ENCODE data around the gene NETO1.

Gene NETO1

DNA sequence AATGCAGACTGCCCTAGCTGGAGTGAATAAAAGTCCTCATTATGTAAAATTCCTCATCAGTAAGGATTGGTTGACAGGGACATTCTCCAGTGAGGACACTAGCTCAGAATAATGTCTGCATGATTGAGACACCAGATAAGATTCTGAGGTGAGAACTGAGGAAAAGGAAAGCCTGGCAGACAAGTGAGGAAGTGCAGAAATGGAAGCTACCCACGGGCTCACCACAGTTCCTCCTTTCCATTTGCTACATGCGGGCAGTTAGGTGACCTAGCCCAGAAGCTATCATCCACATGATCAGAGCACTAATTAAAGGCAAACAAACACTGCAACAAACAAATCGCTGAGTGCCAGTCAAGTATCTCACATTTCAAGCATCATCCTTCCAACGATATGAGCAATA, 27.7 kb downstream of the NETO1 start:
- no peak for DNase-seq

DNA sequence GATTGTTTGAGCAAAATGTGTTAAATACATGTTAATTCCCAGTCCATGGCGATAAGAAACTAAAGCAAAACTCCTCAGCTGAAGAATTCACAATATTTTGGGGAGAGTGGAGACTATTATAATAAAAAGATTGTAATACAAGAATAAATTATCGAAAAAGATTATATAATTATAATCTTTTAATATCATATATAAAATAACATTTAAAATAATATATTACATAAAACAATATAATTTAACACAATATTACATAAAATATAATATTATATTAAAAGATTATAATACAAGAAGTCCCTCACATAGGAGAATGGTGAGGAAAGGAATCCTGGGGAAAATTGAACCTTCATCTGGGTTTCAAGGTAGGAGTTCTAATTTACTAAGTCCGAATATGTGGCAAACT, 33.1 kb downstream of the NETO1 start:
- DNase-seq, result no peak

DNA sequence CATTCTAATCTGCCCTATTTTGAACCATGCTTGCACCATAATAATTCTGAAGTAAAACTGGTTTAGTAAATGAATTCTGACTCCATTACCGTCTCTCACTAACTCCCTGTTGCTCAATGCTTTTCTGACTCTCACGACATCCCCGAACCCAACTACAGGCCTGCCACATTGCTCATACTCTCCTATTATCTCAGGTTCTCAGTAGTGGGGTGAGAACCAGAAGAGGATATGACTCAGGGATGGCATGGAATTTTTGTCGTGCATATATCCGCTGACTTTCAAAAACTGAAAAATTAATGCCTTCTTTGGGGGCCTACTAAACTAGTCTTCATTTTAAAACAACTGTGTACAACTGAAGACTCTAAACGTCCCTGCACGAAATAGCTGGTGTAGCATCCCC, 34.3 kb downstream of the NETO1 start:
- no peak for DNase-seq

DNA sequence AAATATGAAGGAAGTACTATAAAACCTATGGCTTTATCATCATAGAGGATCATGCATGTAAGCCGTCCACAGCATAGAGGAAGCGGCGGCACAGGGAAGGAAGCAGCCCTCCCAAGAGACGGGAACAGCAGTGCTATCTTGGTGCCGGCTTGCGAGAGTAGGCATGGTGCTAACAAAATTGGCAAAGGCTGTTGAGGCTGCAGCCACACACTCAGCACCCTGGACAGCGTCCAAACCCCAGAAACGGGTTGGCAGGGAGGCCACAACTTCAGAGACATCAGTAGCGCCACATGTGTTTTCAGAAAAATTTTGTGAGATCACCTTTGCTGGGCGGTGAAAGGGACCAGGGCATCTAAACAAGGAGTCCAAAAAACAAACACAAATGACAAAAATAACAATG, 37.7 kb downstream of the NETO1 start:
- peak; percentile 3 for DNase-seq

DNA sequence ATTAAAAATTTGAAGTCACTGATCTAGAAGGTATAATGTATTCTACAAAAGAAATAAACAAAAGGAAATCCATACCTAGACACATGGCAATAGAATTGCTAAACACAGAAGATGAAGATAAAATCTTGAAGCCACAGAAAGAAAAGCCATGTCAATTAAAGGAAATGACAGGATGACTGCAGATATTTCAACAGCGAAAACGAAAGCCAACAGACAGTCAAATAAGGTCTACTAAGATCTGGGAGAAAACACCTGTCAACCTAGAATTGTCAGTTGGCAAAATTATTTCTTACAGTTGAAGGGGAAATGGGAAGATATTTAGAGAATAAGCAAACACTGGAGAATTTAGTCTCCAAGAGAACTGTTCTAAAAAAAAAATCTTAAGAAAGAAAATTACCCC, 39.2 kb downstream of the NETO1 start:
- no peak for DNase-seq

DNA sequence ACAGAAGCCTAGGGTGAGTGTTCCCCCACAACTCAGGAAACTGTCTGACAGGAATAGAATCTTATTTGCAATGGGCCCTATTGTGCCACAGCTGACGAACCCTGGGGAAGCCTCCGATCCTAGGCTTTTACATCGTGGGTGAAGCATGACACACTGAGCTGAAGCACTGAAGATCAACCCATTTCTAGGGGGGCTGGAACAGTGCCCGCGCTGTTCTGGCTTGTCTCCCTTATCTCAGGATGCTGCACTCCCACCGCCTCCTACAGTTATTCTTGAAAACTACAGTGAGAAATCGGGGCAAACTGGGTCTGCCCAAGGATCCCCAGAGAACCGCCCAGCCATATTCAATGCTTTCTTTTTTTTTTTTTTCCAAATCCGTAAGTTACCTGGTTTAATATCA, 41.1 kb downstream of the NETO1 start:
- DNase-seq, result no peak

DNA sequence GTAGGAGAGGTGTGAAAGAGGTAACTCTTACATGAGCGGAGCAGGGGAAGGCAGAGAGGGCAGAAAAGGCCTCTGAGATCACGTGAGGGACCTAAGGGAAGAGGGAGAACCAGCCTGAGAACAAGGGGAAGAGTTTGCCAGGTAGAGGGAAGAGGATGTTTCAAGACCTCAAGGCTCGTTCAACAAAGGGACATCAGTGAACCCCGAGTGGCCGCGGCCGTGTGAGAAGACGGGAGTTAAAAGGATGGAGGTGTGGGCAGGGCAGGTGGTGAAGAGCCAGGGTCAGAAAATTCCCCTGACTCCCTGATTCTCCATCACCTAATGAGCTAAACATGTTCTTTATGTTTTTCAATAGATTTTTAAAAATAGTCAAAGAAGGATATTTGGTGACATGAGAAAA, 44.4 kb downstream of the NETO1 start:
- DNase-seq, result no peak

DNA sequence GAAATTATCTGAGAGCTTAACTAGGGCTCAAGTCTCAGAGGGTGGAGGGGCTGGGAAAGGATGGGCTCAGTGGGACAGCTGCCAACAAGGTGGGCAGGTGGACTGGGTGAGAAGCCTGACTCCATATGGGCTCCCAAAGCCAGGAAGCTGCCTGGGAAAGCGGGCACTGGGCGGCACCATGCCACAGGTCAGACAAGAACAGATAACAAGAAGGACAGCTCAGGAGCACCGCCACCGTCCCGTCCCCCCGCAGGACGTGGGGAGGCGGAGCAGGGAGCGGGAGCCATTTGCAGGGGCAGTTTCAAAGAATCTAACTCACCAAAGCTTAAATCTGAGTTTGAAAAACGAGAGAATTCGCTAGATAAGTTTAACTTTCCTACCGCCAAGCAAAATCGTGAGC, 45.6 kb downstream of the NETO1 start:
- no peak for DNase-seq

DNA sequence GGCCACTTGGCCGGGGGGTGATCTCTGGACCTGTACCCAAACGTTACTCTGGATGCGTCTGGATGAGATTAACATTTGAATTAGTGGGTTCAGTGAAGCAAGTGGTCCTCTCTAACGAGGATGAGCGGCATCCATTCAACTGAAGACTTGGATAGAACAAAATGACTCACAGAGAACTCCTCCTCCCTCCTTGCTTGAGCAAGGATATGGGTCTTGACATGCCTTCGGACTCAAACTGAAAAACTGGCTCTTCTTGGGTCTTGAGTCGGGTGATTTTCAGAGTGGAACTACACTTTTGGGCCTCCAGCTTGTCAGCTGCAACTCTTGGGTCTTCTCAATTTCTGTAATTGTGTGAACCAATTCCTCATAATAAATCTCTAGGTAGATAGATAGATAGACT, 47.2 kb downstream of the NETO1 start:
- DNase-seq, result no peak

DNA sequence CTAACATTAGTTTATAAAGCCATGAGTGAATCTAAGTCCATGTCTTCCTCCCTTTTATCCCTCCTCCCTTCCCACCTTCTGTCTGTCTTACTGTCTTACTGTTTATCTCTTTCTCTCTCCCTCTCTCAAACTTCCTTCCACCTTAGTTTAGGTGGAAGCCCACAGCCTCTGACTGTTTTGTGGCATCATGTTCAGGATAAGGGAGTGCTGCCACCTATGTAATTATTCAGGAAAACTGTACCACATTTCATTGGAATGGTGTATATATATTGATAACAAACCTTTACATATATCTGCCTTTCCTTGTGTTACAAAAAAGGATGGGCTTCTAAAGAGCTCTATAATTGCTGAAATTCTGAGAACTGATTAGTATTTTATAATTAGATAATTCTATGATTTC, 48.7 kb downstream of the NETO1 start:
- DNase-seq, result no peak

DNA sequence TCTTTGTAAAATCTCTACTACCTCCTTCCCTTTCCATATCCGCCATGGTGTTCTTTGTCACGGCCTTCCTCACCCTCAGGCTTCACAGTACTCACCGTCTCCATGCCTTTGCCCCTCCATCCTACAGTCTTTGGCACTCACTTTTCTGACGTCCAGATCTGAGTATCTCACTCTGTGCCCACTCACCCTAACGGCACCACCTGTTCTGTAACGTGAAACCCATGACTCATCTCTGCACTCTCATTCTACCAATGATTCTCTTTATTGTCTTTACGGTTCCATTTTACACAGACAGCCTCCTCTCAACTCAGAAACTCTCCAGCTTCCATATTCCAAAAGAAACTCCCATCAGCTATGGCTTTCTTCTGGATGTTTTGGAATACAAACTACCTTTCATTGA, 56.7 kb downstream of the NETO1 start:
- DNase-seq, result no peak

DNA sequence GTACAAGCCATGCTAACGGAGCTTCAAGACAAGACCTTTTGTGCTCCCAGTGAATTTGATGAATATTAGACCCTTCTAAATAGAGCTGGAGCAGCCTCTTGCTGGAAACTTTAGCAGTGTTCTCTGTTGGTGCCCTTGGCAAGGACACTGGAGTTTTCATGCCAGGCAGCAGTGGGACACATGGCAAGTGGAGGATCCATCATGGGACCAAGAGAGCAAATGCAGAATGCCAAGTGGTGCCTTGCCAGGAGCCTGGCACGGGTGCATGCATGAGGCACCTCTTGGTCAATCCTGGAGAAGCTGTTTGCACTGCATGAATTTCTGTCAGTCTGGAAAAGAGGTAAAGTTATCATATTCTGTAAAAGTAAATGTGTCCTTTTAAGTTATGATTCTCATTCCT, 59.1 kb downstream of the NETO1 start:
- no peak for DNase-seq

DNA sequence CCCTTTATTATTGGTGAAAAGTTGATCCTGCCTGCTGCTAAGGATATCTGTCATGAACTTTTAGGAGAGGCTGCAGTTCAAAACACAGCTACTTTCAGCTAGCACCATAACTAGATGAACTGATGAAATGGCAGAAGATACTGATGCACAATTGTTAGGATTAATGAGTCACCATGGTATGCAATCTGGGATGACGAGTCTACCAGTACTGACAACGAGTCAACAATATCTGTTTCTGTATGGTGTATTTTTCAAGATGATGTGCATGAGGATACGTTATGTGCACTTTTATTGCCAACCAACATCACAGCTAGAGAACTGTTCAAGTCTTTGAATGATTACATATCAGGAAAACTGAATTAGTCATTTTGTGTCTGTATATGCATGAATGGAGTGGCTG, 68.7 kb downstream of the NETO1 start:
- no peak for DNase-seq

DNA sequence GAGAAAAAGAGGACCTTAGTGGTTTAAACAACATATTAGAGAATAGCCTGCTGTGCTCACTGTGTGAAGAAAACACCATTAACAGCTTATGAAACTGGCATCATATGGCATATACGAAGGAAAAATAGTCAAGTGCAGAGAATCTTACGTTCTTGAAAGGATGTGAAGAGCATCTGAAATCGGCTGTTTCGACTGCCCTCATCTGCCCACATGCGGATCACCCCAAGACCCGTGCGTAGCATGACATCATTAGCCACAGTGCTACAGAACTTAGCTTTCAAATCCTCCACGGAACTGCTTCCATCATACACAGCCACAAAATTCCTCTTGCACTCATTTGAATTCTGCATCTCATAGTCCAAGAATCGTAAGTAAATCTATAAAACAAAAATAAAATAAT, 84.3 kb downstream of the NETO1 start:
- no peak for DNase-seq

DNA sequence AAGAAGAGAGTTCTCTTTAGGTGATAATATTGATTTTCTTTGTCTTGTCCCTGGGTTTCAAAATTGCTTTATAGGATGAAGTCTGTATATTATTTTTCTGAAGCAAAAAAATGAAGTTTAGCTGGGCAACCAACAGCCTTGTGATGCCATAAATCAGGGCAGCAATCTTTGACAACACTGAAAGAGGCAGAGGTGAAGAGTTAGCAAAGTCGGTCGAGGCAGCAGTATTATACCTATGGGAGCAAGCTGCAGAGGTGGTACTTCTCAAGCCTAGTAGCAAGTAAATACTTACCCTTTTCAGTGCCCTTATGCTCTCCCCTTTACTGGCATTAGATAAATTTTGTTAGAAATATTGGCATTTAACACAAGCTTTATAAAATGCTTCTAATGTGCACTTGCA, 92.9 kb downstream of the NETO1 start:
- no peak for DNase-seq

DNA sequence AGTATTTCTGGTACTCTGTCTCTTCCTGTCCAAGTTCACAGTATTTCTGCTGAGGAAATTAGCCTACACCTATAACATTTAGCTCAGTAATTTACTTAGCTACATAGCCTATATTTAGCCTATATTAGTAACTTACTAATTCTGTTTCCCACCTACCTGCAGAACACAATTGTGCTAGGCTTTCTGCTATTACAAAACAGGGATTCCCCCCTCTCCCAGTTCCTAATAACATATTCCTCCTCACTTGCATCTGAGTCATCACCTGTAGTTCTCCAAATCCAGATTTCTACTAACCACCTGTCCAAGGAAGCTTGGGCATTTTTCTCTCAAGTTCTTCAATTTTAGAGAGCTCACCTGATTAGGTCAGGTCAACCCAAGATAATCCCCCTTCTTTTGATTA, 94.9 kb downstream of the NETO1 start:
- no peak for DNase-seq

DNA sequence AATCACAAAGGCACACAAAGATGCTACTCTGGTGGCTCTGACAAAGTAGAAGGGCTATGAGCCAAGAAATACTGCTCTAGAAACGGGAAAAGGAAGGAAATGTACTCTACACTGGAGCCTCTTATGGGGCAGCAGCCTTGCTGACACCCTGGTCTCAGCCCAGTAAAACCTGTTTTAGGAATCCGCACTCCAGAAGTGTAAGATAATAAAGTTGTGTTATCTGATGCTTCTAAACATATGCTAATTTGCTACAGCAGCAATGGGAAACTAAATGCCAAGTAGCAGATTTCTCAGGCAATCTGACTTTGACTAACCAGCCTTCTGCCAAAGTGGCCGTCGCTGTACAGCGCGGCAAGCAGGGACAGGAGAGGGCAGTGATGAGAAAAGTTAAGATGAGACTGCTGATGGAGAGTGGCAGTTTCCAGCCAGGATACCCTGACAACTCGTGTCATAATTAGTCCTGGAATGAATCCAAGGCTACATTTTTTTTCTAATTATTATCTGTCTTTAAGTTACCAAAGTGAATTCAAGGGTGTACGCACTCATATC, 99.0 kb downstream of the NETO1 start:
- no peak for DNase-seq

DNA sequence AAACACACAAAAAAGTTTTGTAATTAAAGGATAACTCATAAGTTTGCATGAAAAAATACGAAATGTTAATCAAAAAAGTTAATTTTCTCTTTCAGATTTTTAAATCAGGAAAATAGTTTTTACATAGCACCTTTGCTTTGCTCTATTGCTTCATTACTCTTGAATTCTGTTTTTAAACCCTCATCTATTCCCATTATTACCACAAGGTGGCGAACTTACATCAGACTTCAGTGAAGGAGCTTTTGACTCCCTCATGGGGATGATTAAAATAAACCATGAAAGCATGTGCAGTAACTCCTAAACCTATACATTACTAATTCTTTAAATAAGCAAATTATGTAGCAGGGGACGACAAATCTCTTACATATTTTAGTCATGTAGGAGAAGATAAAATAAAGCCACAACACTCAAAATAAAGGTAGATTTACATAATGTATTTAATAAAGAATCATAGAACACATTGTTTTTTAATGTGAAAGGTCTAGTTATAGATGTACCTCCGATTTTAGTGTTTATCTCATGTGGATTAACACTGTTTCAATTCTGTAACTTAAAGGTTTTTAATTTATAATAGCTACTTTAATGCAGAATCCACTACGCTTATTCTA, 105.2 kb downstream of the NETO1 start:
- DNase-seq, result no peak

DNA sequence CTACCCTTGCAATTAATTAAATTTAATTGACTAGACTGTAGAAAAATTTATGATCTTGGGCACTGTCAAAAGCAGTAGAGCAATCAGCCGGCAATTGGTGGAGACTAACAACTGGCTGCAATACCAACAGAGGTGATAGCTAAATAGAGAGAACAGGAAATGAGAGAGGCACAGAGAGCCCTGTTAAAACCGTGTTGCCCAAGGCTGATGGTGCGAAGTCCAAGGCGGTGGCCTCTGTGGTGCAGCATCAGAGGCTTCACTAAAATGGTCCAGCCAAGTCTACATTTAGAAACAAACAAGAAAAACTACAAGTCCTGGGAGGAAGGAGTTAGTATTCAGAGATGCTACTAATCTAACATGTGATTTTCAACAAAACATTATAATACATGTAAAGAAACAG, 115.6 kb downstream of the NETO1 start:
- no peak for DNase-seq

DNA sequence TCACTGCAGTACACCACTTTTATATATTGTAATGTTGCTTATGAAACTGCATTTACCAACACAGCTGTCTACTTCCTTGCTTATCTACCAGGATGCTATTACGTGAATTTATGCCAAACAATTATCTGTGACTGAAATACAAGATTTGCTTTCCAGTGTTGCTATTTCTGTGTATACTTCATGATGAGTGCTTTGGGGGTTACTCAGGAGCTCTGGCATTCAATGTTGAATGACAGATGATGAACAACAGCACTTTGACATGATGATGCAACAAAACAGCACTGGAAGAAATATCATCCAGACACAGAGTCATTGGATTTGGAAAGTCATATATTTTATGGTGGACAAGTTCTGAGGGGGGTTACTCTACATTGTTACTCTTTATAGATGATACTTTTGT, 125.8 kb downstream of the NETO1 start:
- DNase-seq, result no peak

DNA sequence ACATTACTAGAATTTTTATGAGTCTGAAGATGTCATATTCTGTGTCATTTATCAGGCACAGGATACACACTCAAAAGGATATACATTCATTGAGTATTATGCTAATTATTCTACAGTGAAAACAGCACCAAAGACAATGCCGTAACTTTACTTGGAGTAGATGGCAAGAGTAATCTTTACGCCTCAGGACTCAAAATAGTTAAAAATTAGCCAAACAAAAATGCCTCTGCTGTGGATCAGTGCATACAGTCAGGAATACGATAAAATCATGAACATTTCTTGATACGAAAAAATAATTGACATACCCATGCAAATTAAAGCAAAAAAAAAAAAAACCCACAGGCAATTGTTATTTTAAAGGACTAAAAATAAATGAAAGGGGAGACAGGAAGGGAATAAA, 129.7 kb downstream of the NETO1 start:
- no peak for DNase-seq

DNA sequence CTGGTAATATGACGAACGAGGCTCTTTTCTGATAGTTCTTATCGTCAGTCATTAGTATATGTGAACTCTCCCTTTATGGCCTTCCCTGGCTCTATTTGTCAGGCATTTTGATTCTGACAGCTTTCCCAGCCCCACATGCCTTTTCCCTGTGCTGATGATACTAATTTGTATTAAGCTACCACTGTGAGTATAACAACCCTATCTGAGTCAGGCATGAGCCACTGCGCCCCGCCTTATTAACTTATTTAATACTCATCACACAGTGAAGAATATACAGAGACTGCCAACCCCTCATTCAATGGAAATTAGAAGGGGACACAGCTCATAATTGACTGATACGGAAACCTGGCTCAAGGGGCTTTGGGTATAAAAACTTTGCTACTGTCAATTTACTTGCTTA, 140.0 kb downstream of the NETO1 start:
- DNase-seq, result no peak

DNA sequence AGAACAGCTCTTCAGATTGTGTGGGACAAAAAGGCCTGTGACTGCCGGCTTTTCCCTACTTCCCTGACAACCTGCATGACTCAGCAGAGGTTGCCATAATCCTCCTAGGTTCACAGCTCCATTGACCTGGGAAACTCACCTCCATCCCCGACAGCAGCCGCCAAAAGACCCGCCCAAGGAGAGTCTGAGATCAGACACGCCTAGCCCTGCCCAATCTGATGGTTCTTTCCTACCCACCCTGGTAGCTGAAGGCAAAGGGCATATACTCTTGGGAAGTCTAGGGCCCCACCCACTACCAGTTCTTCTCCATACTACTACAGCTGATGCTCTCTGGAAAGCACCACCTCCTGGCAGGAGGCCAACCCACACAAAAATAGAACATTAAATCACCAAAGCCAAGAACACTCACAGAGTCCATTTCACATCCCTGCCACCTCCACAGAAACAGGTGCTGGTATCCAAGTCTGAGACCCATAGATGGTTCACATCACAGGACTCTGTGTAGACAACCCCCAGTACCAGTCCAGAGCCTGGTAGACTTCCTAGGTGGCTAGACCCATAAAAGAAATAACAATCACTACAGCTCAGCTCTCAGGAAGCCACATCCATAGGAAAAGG, 140.6 kb downstream of the NETO1 start:
- no peak for DNase-seq

DNA sequence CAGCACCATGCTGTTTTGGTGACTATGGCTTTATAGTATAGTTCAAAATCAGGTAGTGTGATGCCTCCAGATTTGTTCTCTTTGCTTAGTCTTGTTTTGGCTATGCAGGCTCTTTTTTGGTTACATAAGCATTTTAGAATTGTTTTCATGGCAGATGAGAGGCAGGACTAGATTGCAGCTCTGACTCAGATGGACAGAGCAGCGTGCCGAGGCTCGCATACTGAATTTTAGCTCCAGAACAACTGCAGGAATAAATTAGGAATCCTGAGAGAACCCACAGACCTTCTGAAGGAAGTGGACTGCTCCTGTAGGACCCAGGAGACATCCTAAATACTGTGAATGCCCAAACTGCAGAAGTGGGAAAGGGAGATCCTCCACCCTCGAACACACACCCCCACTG, 141.6 kb downstream of the NETO1 start:
- DNase-seq, result no peak

DNA sequence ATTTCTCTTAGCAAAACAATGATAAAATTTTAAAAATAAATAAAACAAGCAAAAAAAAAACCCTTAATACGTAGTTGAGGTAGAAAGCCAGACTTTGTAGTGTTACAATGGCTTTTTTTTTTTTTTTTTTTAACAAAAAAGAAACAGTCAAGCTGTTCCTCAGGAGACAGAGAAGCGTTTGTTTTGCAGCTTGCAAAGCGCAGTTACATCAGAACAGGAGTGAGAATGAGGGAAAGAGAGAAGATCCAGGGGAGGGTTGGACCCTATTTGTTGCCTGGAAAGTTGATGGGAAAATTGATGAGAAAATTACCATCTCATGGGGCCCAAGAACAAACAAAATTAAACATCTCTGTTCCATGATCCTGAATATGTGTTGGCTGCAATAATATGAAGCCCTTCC, 146.5 kb downstream of the NETO1 start:
- no peak for DNase-seq

Data from activated CD4-positive, alpha-beta T cell treated with anti-CD3 and anti-CD28 coated beads for 48 hours (primary cell).